NCI-H446 treated with DMSO at 0.1 percent for 48 hours (cell line): ENCODE measurements around the gene VTN.
A peak's percentile ranks its signal among the peaks of the same experiment; 100 is the strongest.

ENCODE experiments used
- DNase-seq: peaks from one replicate; lab custom pipeline; 2025; lab: John Stamatoyannopoulos, UW

Gene VTN

GRCh38 chr17:28320215-28321061, 49.7 kb downstream of the VTN start:
- no peak for DNase-seq

- DNase-seq = no peak
Measured at GRCh38 chr17:28319598-28319935, 50.5 kb downstream of the VTN start.

- DNase-seq = peak; percentile 94
Measured at GRCh38 chr17:28318759-28319597, 51.1 kb downstream of the VTN start, which contains the start of gene TMEM97. Gene TMEM97 (plus strand): TSS chr17:28319200. CDS start chr17:28319240, 40 bp downstream.

- DNase-seq = no peak
Measured at GRCh38 chr17:28317966-28318758, 51.9 kb downstream of the VTN start.
